Activated CD4-positive, CD25-positive, alpha-beta regulatory T cell treated with anti-CD3 and anti-CD28 coated beads, Interleukin-2, amount 50 U/mL, for 72 hours (primary cell): ENCODE measurements around the gene GRP.
"Not testable (repeated sequence)": the region's sequence is repeated elsewhere in the genome, so short reads cannot be mapped to it uniquely, and the experiment has no call there.

Experiments
- DNase-seq: peaks from one replicate; pipeline ENCODE4 v3.0.0; 2021

Gene GRP

GRCh38 chr18:59229701-59230443 lies 9.9 kb downstream of the GRP start:
- no peak for DNase-seq

- DNase-seq, result no peak
Observed at GRCh38 chr18:59231114-59231513, 11.2 kb downstream of the GRP start.

- DNase-seq, result no peak
Observed at GRCh38 chr18:59231877-59232276, 11.9 kb downstream of the GRP start.

GRCh38 chr18:59232309-59233016 lies 12.5 kb downstream of the GRP start:
- no peak for DNase-seq

GRCh38 chr18:59233017-59233410 lies 13.1 kb downstream of the GRP start:
- DNase-seq, result no peak

GRCh38 chr18:59238385-59238784 lies 18.4 kb downstream of the GRP start:
- no peak for DNase-seq

- DNase-seq, result no peak
Observed at GRCh38 chr18:59239642-59240041, 19.7 kb downstream of the GRP start.

- no peak for DNase-seq
Observed at GRCh38 chr18:59242906-59243305, 22.9 kb downstream of the GRP start.

- DNase-seq, result no peak
Observed at GRCh38 chr18:59246796-59247195, 26.8 kb downstream of the GRP start.

GRCh38 chr18:59249199-59249774 lies 29.3 kb downstream of the GRP start:
- DNase-seq, result no peak

- DNase-seq, result not testable (repeated sequence)
Observed at GRCh38 chr18:59255491-59255890, 35.5 kb downstream of the GRP start.

- not testable (repeated sequence) for DNase-seq
Observed at GRCh38 chr18:59261842-59262241, 41.9 kb downstream of the GRP start.

GRCh38 chr18:59262243-59262642 lies 42.3 kb downstream of the GRP start:
- DNase-seq, result not testable (repeated sequence)

GRCh38 chr18:59263661-59264060 lies 43.7 kb downstream of the GRP start:
- DNase-seq, result no peak

GRCh38 chr18:59264121-59264571 lies 44.2 kb downstream of the GRP start:
- no peak for DNase-seq

GRCh38 chr18:59264651-59265245 lies 44.8 kb downstream of the GRP start:
- DNase-seq, result no peak

- DNase-seq, result no peak
Observed at GRCh38 chr18:59265246-59265973, 45.5 kb downstream of the GRP start.

- no peak for DNase-seq
Observed at GRCh38 chr18:59265974-59266369, 46.0 kb downstream of the GRP start.

- no peak for DNase-seq
Observed at GRCh38 chr18:59266459-59266858, 46.5 kb downstream of the GRP start.

GRCh38 chr18:59266886-59267502 lies 47.0 kb downstream of the GRP start:
- no peak for DNase-seq

- DNase-seq, result no peak
Observed at GRCh38 chr18:59267503-59268126, 47.7 kb downstream of the GRP start.

GRCh38 chr18:59268127-59268720 lies 48.3 kb downstream of the GRP start:
- no peak for DNase-seq
